A549 (cell line): ENCODE results near the gene HPCAL1.

Source experiments
- BHLHE40 ChIP-seq: IDR thresholded peaks from 2 replicates; pipeline ENCODE4 v1.6.1; 2012; ENCODE audit warnings: low read depth, low read length, inconsistent platforms
- CBX8 ChIP-seq: fragments of 200-600 bp; sonication (generic); IDR thresholded peaks from 2 replicates; pipeline ENCODE4 v1.6.1; 2016
- EHMT2 ChIP-seq: fragments of 200-600 bp; sonication (generic); IDR thresholded peaks from 2 replicates; pipeline ENCODE4 v1.6.1; 2016; ENCODE audit warnings: antibody characterized with exemption, low read depth, mild to moderate bottlenecking, moderate library complexity
- EP300 ChIP-seq, 2 experiments: fragments of >200 bp; sonication (Bioruptor Twin); formaldehyde crosslinking; IDR thresholded peaks; 2 replicates in 1 of 2; 3 replicates in 1 of 2; pipeline ENCODE4 v1.6.1; 2016 to 2017
- JUN ChIP-seq, 2 experiments: fragments of >200 bp; sonication (Bioruptor Twin); formaldehyde crosslinking; IDR thresholded peaks; 2 replicates in 1 of 2; 3 replicates in 1 of 2; pipeline ENCODE4 v1.6.1; 2016 to 2017
- KDM1A ChIP-seq: fragments of 200-600 bp; sonication (generic); IDR thresholded peaks from 2 replicates; pipeline ENCODE4 v1.6.1; 2016; ENCODE audit warnings: low read depth, mild to moderate bottlenecking
- KDM5A ChIP-seq: fragments of 200-600 bp; sonication (generic); IDR thresholded peaks from 2 replicates; pipeline ENCODE4 v1.6.1; 2016; ENCODE audit warnings: antibody characterized with exemption, mild to moderate bottlenecking
- MAZ ChIP-seq: fragments of 150-350 bp; IDR thresholded peaks from 2 replicates; pipeline ENCODE4 v1.6.1; 2014; ENCODE audit warnings: antibody characterized with exemption, low read depth, low read length, borderline replicate concordance
- POLR2A ChIP-seq: IDR thresholded peaks from 2 replicates; pipeline ENCODE4 v1.6.1; 2012; ENCODE audit warnings: mild to moderate bottlenecking, low read length
- TF ChIP-seq, protein P1 (sequence below): IDR thresholded peaks from 2 replicates; pipeline ENCODE4 v1.6.1; 2012
- TF ChIP-seq, protein P2 (sequence below): fragments of 200-600 bp; sonication (generic); IDR thresholded peaks from 2 replicates; pipeline ENCODE4 v1.6.1; 2016; ENCODE audit warnings: antibody characterized with exemption, mild to moderate bottlenecking, moderate library complexity
- TF ChIP-seq, protein P3 (sequence below): fragments of >200 bp; sonication (Bioruptor Twin); formaldehyde crosslinking; IDR thresholded peaks from 3 replicates; pipeline ENCODE4 v1.5.1; 2016
- TF ChIP-seq, protein P4 (sequence below): fragments of 150-350 bp; IDR thresholded peaks from 2 replicates; pipeline ENCODE4 v1.6.1; 2014; ENCODE audit warnings: low read depth, mild to moderate bottlenecking, low read length

DNA sequence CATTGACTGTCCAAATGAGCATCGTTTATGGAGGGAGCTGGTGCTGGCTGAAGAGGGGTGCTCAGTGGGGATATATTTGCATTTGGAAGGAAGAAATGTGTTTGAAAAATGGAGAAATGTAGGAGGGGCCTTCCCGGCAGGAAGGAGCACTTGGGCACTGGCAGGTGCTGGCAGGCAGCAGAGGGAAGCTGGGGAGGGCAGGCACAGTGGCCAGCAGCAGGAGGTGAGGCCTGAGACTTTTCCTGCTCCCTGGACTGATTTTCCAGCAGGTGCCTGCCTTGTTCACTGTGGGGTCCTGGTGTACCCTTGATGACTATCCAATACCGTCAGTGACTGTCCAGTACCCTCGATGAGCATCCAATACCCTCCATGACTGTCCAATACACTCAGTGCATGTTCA lies 20.8 kb upstream of the HPCAL1 start:
- TF ChIP-seq POLR2A (no peak), JUN (IDR thresholded peaks at IDR 0.05) (no peak), BHLHE40 (no peak), KDM5A (no peak), EP300 (IDR thresholded peaks at IDR 0.05) (no peak), EHMT2 (no peak), CBX8 (no peak), MAZ (no peak), KDM1A (no peak)
- TF ChIP-seq, protein P1, sequence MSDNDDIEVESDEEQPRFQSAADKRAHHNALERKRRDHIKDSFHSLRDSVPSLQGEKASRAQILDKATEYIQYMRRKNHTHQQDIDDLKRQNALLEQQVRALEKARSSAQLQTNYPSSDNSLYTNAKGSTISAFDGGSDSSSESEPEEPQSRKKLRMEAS = no peak
- TF ChIP-seq, protein P2, sequence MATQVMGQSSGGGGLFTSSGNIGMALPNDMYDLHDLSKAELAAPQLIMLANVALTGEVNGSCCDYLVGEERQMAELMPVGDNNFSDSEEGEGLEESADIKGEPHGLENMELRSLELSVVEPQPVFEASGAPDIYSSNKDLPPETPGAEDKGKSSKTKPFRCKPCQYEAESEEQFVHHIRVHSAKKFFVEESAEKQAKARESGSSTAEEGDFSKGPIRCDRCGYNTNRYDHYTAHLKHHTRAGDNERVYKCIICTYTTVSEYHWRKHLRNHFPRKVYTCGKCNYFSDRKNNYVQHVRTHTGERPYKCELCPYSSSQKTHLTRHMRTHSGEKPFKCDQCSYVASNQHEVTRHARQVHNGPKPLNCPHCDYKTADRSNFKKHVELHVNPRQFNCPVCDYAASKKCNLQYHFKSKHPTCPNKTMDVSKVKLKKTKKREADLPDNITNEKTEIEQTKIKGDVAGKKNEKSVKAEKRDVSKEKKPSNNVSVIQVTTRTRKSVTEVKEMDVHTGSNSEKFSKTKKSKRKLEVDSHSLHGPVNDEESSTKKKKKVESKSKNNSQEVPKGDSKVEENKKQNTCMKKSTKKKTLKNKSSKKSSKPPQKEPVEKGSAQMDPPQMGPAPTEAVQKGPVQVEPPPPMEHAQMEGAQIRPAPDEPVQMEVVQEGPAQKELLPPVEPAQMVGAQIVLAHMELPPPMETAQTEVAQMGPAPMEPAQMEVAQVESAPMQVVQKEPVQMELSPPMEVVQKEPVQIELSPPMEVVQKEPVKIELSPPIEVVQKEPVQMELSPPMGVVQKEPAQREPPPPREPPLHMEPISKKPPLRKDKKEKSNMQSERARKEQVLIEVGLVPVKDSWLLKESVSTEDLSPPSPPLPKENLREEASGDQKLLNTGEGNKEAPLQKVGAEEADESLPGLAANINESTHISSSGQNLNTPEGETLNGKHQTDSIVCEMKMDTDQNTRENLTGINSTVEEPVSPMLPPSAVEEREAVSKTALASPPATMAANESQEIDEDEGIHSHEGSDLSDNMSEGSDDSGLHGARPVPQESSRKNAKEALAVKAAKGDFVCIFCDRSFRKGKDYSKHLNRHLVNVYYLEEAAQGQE = no peak
- TF ChIP-seq, protein P3, sequence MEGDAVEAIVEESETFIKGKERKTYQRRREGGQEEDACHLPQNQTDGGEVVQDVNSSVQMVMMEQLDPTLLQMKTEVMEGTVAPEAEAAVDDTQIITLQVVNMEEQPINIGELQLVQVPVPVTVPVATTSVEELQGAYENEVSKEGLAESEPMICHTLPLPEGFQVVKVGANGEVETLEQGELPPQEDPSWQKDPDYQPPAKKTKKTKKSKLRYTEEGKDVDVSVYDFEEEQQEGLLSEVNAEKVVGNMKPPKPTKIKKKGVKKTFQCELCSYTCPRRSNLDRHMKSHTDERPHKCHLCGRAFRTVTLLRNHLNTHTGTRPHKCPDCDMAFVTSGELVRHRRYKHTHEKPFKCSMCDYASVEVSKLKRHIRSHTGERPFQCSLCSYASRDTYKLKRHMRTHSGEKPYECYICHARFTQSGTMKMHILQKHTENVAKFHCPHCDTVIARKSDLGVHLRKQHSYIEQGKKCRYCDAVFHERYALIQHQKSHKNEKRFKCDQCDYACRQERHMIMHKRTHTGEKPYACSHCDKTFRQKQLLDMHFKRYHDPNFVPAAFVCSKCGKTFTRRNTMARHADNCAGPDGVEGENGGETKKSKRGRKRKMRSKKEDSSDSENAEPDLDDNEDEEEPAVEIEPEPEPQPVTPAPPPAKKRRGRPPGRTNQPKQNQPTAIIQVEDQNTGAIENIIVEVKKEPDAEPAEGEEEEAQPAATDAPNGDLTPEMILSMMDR = no peak
- TF ChIP-seq, protein P4, sequence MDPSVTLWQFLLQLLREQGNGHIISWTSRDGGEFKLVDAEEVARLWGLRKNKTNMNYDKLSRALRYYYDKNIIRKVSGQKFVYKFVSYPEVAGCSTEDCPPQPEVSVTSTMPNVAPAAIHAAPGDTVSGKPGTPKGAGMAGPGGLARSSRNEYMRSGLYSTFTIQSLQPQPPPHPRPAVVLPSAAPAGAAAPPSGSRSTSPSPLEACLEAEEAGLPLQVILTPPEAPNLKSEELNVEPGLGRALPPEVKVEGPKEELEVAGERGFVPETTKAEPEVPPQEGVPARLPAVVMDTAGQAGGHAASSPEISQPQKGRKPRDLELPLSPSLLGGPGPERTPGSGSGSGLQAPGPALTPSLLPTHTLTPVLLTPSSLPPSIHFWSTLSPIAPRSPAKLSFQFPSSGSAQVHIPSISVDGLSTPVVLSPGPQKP = no peak
